Transverse colon (tissue), 4 donors: ENCODE measurements around the gene TSPYL4.

Experiments
- POLR2A ChIP-seq: fragments of 450-650 bp; IDR thresholded peaks from one replicate; pipeline ENCODE4 v1.6.1; 2016; ENCODE audit warnings: antibody characterized with exemption, mild to moderate bottlenecking, moderate library complexity
- POLR2AphosphoS5 ChIP-seq, 3 donors: sonication (generic); formaldehyde crosslinking; IDR thresholded peaks; one replicate each; pipeline ENCODE4 v1.6.1; 2016; ENCODE audit warnings: antibody characterized with exemption in 3 of 3
- TF ChIP-seq, protein P1 (sequence below), 5 experiments: fragments of 200-600 bp in 3 of 5; fragments of 450-650 bp in 2 of 5; sonication (generic) in 3 of 5; IDR thresholded peaks; 1 replicate in 2 of 5; 2 replicates in 3 of 5; pipeline ENCODE4 v1.5.1; 2016 to 2017; ENCODE audit warnings: antibody characterized with exemption in 5 of 5, inconsistent platforms in 3 of 5, mild to moderate bottlenecking in 2 of 5, moderate library complexity in 1 of 5

DNA sequence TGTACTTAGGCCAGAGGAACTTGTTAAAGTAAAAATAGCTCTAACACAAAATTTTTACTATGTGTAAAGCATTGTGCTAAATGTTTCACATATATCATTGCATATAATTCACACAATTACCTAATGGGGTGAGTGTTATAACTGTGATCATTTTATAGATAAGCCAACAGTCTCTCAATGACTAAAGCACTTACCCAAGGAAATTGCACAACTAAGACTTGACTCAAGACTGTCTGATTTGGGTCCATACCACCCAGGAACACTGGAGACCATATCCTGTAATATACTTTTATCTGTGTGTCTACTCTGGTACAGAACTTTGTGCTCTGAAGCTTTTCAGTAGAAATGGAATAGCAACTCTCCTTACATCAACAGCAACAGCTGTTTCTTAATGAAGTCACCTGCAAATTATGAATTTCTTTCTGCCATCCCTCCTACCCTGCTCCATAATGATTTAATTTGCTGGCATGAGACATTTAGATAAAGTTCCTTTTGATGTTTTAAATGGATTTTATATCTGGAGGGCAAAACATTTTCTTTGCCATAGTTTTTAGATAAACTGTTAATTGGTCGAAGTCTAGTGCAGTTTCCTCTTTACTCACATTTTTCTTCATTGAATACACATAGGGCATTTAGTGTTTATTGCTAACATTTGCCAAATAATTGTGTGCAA lies 47.5 kb downstream of the TSPYL4 start:
- TF ChIP-seq, protein P1, sequence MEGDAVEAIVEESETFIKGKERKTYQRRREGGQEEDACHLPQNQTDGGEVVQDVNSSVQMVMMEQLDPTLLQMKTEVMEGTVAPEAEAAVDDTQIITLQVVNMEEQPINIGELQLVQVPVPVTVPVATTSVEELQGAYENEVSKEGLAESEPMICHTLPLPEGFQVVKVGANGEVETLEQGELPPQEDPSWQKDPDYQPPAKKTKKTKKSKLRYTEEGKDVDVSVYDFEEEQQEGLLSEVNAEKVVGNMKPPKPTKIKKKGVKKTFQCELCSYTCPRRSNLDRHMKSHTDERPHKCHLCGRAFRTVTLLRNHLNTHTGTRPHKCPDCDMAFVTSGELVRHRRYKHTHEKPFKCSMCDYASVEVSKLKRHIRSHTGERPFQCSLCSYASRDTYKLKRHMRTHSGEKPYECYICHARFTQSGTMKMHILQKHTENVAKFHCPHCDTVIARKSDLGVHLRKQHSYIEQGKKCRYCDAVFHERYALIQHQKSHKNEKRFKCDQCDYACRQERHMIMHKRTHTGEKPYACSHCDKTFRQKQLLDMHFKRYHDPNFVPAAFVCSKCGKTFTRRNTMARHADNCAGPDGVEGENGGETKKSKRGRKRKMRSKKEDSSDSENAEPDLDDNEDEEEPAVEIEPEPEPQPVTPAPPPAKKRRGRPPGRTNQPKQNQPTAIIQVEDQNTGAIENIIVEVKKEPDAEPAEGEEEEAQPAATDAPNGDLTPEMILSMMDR (IDR thresholded peaks at IDR 0.05) = no peak
- TF ChIP-seq POLR2AphosphoS5 (IDR thresholded peaks at IDR 0.05) (no peak), POLR2A (no peak)
